Mesenchymal stem cell (in vitro differentiated cells and primary cell): ENCODE data around the gene EPAS1.

Source experiments
- DNase-seq: peaks from one replicate; pipeline ENCODE4 v3.0.0-alpha.2; 2013
- H2AFZ ChIP-seq: one replicate; pipeline ENCODE4 v1.6.1; 2013; ENCODE audit warnings: low read depth, mild to moderate bottlenecking, control low read depth, inconsistent platforms, low read length, moderate library complexity
- H2AK5ac ChIP-seq: 2 replicates; pipeline ENCODE4 v1.6.1; 2013; ENCODE audit warnings: low read length, moderate library complexity, mild to moderate bottlenecking, inconsistent platforms; ENCODE audit not compliant: severe bottlenecking
- H2BK120ac ChIP-seq: one replicate; pipeline ENCODE4 v1.6.1; 2013; ENCODE audit warnings: low read depth, mild to moderate bottlenecking, inconsistent platforms, low read length, moderate library complexity
- H2BK12ac ChIP-seq, 2 experiments: one replicate each; pipeline ENCODE4 v1.6.1; 2013; ENCODE audit warnings: inconsistent platforms in 2 of 2, low read length in 2 of 2, mild to moderate bottlenecking in 2 of 2, moderate library complexity in 2 of 2, control low read depth in 1 of 2
- H2BK15ac ChIP-seq: one replicate; pipeline ENCODE4 v1.6.1; 2013; ENCODE audit warnings: mild to moderate bottlenecking, low read depth, inconsistent platforms; ENCODE audit not compliant: poor library complexity, severe bottlenecking
- H2BK5ac ChIP-seq: 2 replicates; pipeline ENCODE4 v1.6.1; 2013; ENCODE audit warnings: low read depth, mild to moderate bottlenecking, low read length, control low read depth, inconsistent platforms; ENCODE audit not compliant: poor library complexity, severe bottlenecking
- H3K14ac ChIP-seq, 2 experiments: one replicate each; pipeline ENCODE4 v1.6.1; 2013; ENCODE audit warnings: inconsistent platforms in 2 of 2, low read length in 2 of 2, control low read depth in 1 of 2, mild to moderate bottlenecking in 1 of 2, moderate library complexity in 1 of 2
- H3K18ac ChIP-seq, 2 experiments: one replicate each; pipeline ENCODE4 v1.6.1; 2013; ENCODE audit warnings: inconsistent platforms in 2 of 2, low read length in 2 of 2, control low read depth in 1 of 2, low read depth in 1 of 2, mild to moderate bottlenecking in 1 of 2
- H3K23ac ChIP-seq, 2 experiments: one replicate each; pipeline ENCODE4 v1.6.1; 2013; ENCODE audit warnings: inconsistent platforms in 2 of 2, low read length in 2 of 2, mild to moderate bottlenecking in 2 of 2, moderate library complexity in 2 of 2, control low read depth in 1 of 2
- H3K27ac ChIP-seq: 2 replicates; pipeline ENCODE4 v1.5.1; 2013; ENCODE audit warnings: mild to moderate bottlenecking, moderate library complexity, low read length, control low read depth, inconsistent platforms; ENCODE audit not compliant: poor library complexity, severe bottlenecking
- H3K27me3 ChIP-seq, 2 experiments: 2 replicates each; pipeline versions ENCODE4 v1.6.1 to v1.7.0; 2013; ENCODE audit warnings: low read length in 2 of 2, mild to moderate bottlenecking in 2 of 2, moderate library complexity in 2 of 2, control low read depth in 1 of 2, inconsistent platforms in 1 of 2; ENCODE audit not compliant: control insufficient read depth in 1 of 2, insufficient read depth in 1 of 2
- H3K36me3 ChIP-seq, 2 experiments: 2 replicates each; pipeline versions ENCODE4 v1.6.1 to v1.7.0; 2013; ENCODE audit warnings: low read length in 2 of 2, control low read depth in 1 of 2, inconsistent platforms in 1 of 2, low read depth in 1 of 2, mild to moderate bottlenecking in 1 of 2; ENCODE audit not compliant: insufficient read depth in 2 of 2, control insufficient read depth in 1 of 2
- H3K4ac ChIP-seq, 2 experiments: one replicate each; pipeline ENCODE4 v1.6.1; 2013; ENCODE audit warnings: inconsistent platforms in 2 of 2, low read length in 2 of 2, mild to moderate bottlenecking in 2 of 2, moderate library complexity in 2 of 2, control low read depth in 1 of 2, low read depth in 1 of 2
- H3K4me1 ChIP-seq: 2 replicates; pipeline ENCODE4 v1.6.1; 2013; ENCODE audit warnings: low read depth, low read length, control low read depth; ENCODE audit not compliant: control insufficient read depth, insufficient read depth
- H3K4me2 ChIP-seq: 2 replicates; pipeline ENCODE4 v1.6.1; 2013; ENCODE audit warnings: low read length, mild to moderate bottlenecking, inconsistent platforms; ENCODE audit not compliant: poor library complexity, severe bottlenecking
- H3K4me3 ChIP-seq, 2 experiments: 2 replicates each; pipeline versions ENCODE4 v1.5.1 to v1.7.0; 2013; ENCODE audit warnings: low read length in 2 of 2, mild to moderate bottlenecking in 2 of 2, control low read depth in 1 of 2, low read depth in 1 of 2; ENCODE audit not compliant: insufficient read depth in 1 of 2
- H3K79me1 ChIP-seq: replicated peaks from 2 replicates; pipeline ENCODE4 v1.6.1; 2013; ENCODE audit warnings: mild to moderate bottlenecking, control low read depth, low read length, inconsistent platforms; ENCODE audit not compliant: poor library complexity, severe bottlenecking
- H3K9ac ChIP-seq: 2 replicates; pipeline ENCODE4 v1.7.0; 2013; ENCODE audit warnings: mild to moderate bottlenecking, low read length, moderate library complexity
- H3K9me3 ChIP-seq: 2 replicates; pipeline ENCODE4 v1.7.0; 2013; ENCODE audit warnings: mild to moderate bottlenecking, low read length; ENCODE audit not compliant: control insufficient read depth
- H4K8ac ChIP-seq: one replicate; pipeline ENCODE4 v1.6.1; 2013; ENCODE audit warnings: inconsistent platforms, mild to moderate bottlenecking, low read length, moderate library complexity
- H4K91ac ChIP-seq: one replicate; pipeline ENCODE4 v1.6.1; 2013; ENCODE audit warnings: mild to moderate bottlenecking, low read length, inconsistent platforms
- WGBS: methylation state at CpG from one replicate; pipeline ENCODE4 v1.1.7; 2013; ENCODE audit warnings: mixed read lengths; 5-methylcytosine and 5-hydroxymethylcytosine counted together

EPAS1 gene

GRCh38 chr2:46384457-46384815, 87.2 kb downstream of the EPAS1 start:
- 95% methylated on average over 12 of the region's 12 CpGs for WGBS

GRCh38 chr2:46385786-46386577, 88.8 kb downstream of the EPAS1 start:
- H3K27ac ChIP-seq: no peak overlapping the region

More at GRCh38 chr2:46384457-46384815, 87.2 kb downstream of the EPAS1 start:
- no peak overlapping the region for H4K91ac ChIP-seq
- H2AK5ac ChIP-seq: no peak overlapping the region
- H3K14ac ChIP-seq: no peak overlapping the region
- no peak overlapping the region for H2BK15ac ChIP-seq
- H3K4me2 ChIP-seq: no peak overlapping the region
- peaks cover 57 to 62% of the 10 kb centered on the region in 2 experiments for H3K36me3 ChIP-seq
- H2BK5ac ChIP-seq: no peak overlapping the region
- H3K23ac ChIP-seq: no peak overlapping the region
- H3K4me1 ChIP-seq: peaks cover 1% of the 10 kb centered on the region
- no peaks in the 10 kb centered on the region for H3K79me1 ChIP-seq
- H2AFZ ChIP-seq: no peak overlapping the region
- no peaks in the 10 kb centered on the region for H3K27me3 ChIP-seq
- no peaks in the 10 kb centered on the region for H3K9me3 ChIP-seq
- no peak overlapping the region for H3K4me3 ChIP-seq
- no peak overlapping the region for H3K18ac ChIP-seq
- H3K27ac ChIP-seq: no peak overlapping the region
- H3K4ac ChIP-seq: no peak overlapping the region
- H2BK120ac ChIP-seq: no peak overlapping the region
- no peak overlapping the region for H2BK12ac ChIP-seq
- DNase-seq: no peak
- no peak overlapping the region for H4K8ac ChIP-seq
- no peak overlapping the region for H3K9ac ChIP-seq

GRCh38 chr2:46386763-46387162, 89.6 kb downstream of the EPAS1 start:
- no peaks in the 10 kb centered on the region for H3K27me3 ChIP-seq
- no peak for DNase-seq
- no peak overlapping the region for H2BK12ac ChIP-seq
- H3K23ac ChIP-seq: no peak overlapping the region
- H3K14ac ChIP-seq: no peak overlapping the region
- H2AFZ ChIP-seq: no peak overlapping the region
- no peaks in the 10 kb centered on the region for H3K9me3 ChIP-seq
- H3K4me2 ChIP-seq: no peak overlapping the region
- H3K27ac ChIP-seq: no peak overlapping the region
- H3K18ac ChIP-seq: no peak overlapping the region
- no peak overlapping the region for H4K8ac ChIP-seq
- no peaks in the 10 kb centered on the region for H3K79me1 ChIP-seq
- H3K36me3 ChIP-seq: peaks cover 36 to 39% of the 10 kb centered on the region in 2 experiments
- 86% methylated on average over 5 of the region's 5 CpGs for WGBS
- no peak overlapping the region for H3K4me3 ChIP-seq
- no peak overlapping the region for H2BK5ac ChIP-seq
- no peak overlapping the region for H2AK5ac ChIP-seq
- no peaks in the 10 kb centered on the region for H3K4me1 ChIP-seq
- peak overlapping the region; percentile 60 for H3K9ac ChIP-seq
- H2BK15ac ChIP-seq: no peak overlapping the region
- H3K4ac ChIP-seq: no peak overlapping the region
- no peak overlapping the region for H2BK120ac ChIP-seq
- H4K91ac ChIP-seq: no peak overlapping the region

More at GRCh38 chr2:46385786-46386577, 88.8 kb downstream of the EPAS1 start:
- Histone ChIP-seq H4K91ac (no peak overlapping the region), H2AFZ (no peak overlapping the region), H3K4me1 (peaks cover 1% of the 10 kb centered on the region), H3K4ac (no peak overlapping the region), H3K14ac (no peak overlapping the region), H3K27me3 (no peaks in the 10 kb centered on the region), H3K18ac (no peak overlapping the region), H3K23ac (no peak overlapping the region), H3K4me3 (peak overlapping the region in 1 of 2 experiments; percentile 45), H2BK5ac (no peak overlapping the region), H3K36me3 (peaks cover 41 to 47% of the 10 kb centered on the region in 2 experiments), H3K79me1 (no peaks in the 10 kb centered on the region), H4K8ac (no peak overlapping the region), H2AK5ac (no peak overlapping the region), H2BK12ac (no peak overlapping the region), H3K4me2 (no peak overlapping the region), H2BK15ac (no peak overlapping the region), H3K9me3 (no peaks in the 10 kb centered on the region), H3K9ac (peak overlapping the region; percentile 60), H2BK120ac (no peak overlapping the region)
- no peak for DNase-seq
- 91% methylated on average over 16 of the region's 18 CpGs for WGBS

DNA sequence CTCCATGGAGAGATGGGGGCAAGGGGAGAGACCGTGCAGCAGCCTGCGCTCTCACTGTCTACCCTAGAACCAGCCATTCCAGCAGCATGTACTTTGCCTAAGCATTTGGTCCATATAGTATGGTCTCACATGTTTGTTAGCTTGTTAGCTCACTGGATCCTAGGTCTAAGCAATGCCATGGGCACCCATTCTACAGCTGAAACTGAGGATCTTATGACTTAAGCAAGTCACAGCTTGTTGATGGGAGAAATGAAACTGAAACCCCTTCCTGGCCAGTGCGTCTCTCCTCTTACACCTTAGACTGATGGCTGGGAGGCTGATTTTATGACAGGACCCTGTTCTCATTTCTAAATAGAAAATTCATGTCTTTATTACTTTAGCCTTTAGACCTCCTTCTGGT, 90.1 kb downstream of the EPAS1 start:
- H2AFZ ChIP-seq: no peak overlapping the region
- H2BK15ac ChIP-seq: no peak overlapping the region
- H3K4ac ChIP-seq: no peak overlapping the region
- no peak overlapping the region for H4K91ac ChIP-seq
- no peak overlapping the region for H2BK120ac ChIP-seq
- DNase-seq: no peak
- peaks cover 31 to 34% of the 10 kb centered on the region in 2 experiments for H3K36me3 ChIP-seq
- H3K9me3 ChIP-seq: no peaks in the 10 kb centered on the region
- H3K9ac ChIP-seq: no peak overlapping the region
- no peak overlapping the region for H3K23ac ChIP-seq
- no peak overlapping the region for H3K27ac ChIP-seq
- 89% methylated on average over 3 of the region's 3 CpGs for WGBS
- H4K8ac ChIP-seq: no peak overlapping the region
- H3K79me1 ChIP-seq: no peaks in the 10 kb centered on the region
- H3K4me2 ChIP-seq: no peak overlapping the region
- H3K27me3 ChIP-seq: no peaks in the 10 kb centered on the region
- no peaks in the 10 kb centered on the region for H3K4me1 ChIP-seq
- no peak overlapping the region for H2AK5ac ChIP-seq
- H2BK12ac ChIP-seq: no peak overlapping the region
- H3K14ac ChIP-seq: no peak overlapping the region
- H2BK5ac ChIP-seq: no peak overlapping the region
- no peak overlapping the region for H3K18ac ChIP-seq
- no peak overlapping the region for H3K4me3 ChIP-seq
